ENCODE results near the gene PAK1.

- no peak for TF ChIP-seq CTCF (IDR thresholded peaks at IDR 0.05)
- no peak for TF ChIP-seq POLR2A (IDR thresholded peaks at IDR 0.05)
Observed at GRCh38 chr11:77278595-77279506, 195.0 kb downstream of the PAK1 start.
